ENCODE data around the gene CYB5D1.

Gene CYB5D1

DNA sequence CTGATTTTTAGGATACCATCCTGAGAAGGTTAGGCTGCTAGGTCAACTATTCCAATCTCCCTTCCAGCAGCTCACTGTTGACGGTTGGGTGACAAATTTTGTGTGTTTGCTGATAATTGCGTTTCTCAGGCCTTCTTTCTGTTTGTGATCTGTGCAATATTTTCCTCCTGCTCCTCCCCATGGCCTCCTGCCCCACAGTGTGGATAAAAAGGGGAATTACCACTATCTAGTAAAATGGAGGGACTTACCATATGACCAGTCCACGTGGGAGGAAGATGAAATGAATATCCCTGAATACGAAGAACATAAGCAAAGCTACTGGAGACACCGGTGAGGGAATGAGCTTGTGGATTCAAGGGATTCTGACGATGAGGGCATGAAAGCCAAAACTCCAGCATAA lies 40.0 kb downstream of the CYB5D1 start:
- DNase-seq (ENCODE audit: extremely low read depth, low read depth), result no peak
- TF ChIP-seq, protein P1, sequence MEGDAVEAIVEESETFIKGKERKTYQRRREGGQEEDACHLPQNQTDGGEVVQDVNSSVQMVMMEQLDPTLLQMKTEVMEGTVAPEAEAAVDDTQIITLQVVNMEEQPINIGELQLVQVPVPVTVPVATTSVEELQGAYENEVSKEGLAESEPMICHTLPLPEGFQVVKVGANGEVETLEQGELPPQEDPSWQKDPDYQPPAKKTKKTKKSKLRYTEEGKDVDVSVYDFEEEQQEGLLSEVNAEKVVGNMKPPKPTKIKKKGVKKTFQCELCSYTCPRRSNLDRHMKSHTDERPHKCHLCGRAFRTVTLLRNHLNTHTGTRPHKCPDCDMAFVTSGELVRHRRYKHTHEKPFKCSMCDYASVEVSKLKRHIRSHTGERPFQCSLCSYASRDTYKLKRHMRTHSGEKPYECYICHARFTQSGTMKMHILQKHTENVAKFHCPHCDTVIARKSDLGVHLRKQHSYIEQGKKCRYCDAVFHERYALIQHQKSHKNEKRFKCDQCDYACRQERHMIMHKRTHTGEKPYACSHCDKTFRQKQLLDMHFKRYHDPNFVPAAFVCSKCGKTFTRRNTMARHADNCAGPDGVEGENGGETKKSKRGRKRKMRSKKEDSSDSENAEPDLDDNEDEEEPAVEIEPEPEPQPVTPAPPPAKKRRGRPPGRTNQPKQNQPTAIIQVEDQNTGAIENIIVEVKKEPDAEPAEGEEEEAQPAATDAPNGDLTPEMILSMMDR (IDR thresholded peaks at IDR 0.05; ENCODE audit: low read depth, low read length, missing control alignments), result peak; percentile 38
- no peak overlapping the region for H3K4me3 ChIP-seq (replicated peaks; ENCODE audit: low read depth, low read length)

DNA sequence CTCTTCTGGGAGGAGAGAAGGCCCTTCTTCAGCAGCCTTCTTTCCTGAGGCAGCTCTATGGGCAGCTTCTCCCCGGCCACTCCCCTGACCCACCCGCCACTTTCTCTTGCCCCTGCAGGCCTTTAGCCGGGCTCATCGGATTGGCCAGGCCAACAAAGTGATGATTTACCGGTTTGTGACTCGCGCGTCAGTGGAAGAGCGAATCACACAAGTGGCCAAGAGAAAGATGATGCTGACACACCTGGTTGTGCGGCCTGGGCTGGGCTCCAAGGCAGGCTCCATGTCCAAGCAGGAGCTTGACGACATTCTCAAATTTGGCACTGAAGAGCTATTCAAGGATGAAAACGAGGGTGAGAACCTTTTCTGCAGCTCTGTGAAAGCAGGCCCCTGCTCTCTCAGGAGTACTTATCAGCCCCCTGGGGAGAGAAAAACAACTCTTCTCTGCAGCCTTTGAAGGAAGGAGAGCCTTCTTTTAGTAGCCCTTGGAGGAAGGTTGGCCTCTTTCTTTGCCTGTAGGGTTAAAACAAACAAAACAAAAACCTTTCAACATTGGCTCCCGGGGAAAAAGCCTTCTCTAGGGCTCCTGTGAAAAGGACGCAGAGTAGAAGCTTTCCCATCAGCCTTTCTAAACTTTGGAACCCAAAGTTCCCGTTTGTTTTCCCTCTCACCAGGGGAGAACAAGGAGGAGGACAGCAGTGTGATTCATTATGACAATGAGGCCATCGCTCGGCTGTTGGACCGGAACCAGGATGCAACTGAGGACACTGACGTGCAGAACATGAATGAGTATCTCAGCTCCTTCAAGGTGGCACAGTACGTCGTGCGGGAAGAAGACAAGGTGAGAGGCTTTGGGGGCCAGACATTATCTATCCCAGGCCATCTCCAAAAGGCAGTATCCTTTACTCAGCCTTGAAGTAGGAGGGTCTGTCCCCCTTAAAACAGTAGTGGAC lies 45.6 kb downstream of the CYB5D1 start:
- TF ChIP-seq, protein P1 (IDR thresholded peaks at IDR 0.05; ENCODE audit: low read depth, low read length, missing control alignments), result no peak
- DNase-seq (ENCODE audit: extremely low read depth, low read depth), result no peak
- no peak overlapping the region for H3K4me3 ChIP-seq (replicated peaks; ENCODE audit: low read depth, low read length)

DNA sequence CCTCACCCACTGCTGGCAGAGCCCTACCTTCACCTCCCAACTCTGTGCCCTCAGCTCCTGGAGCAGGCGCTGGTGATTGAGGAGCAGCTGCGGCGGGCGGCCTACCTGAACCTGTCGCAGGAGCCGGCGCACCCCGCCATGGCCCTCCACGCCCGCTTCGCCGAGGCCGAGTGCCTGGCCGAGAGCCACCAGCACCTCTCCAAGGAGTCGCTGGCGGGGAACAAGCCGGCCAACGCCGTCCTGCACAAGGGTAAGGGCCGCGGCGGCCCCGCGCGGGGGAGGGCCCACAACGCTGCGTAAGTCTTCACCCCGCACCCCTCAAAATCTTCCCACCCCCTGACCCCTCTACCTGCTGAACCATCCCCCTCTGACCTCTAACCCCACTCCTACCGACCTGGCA lies 51.3 kb downstream of the CYB5D1 start:
- no peak for DNase-seq (ENCODE audit: extremely low read depth, low read depth)
- TF ChIP-seq, protein P1 (IDR thresholded peaks at IDR 0.05; ENCODE audit: low read depth, low read length, missing control alignments), result no peak
- no peak overlapping the region for H3K4me3 ChIP-seq (replicated peaks; ENCODE audit: low read depth, low read length)

DNA sequence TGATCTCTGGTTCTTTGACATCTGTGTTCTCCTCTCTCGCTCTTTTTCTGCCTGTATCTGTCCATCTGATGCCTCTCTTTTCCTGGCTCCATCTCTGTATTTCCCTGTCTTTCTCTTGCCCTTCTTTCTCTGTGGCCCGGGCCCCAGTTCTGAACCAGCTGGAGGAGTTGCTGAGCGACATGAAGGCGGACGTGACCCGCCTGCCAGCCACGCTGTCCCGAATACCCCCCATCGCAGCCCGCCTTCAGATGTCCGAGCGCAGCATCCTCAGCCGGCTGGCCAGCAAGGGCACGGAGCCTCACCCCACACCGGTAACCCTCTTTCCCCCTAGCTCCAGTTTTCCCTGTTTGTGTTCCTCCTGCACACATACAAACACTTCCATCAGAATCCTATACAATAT lies 52.5 kb downstream of the CYB5D1 start:
- DNase-seq (ENCODE audit: extremely low read depth, low read depth), result no peak
- TF ChIP-seq, protein P1 (IDR thresholded peaks at IDR 0.05; ENCODE audit: low read depth, low read length, missing control alignments), result no peak

DNA sequence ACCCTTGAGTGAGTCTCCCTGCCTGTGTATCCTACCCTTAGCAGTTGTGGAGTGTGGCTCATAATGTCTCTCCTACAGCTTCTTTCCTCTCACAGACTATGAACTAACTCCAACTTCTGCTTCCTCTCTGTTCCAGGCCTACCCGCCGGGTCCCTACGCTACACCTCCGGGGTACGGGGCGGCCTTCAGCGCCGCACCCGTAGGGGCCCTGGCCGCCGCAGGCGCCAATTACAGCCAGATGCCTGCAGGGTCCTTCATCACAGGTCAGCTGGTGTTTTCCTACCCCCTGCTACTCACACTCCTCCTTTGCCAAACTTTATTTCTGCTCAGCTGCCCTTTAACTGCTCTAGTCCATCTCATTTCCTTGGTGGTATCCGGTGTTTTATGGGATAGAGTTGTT lies 52.9 kb downstream of the CYB5D1 start:
- no peak for DNase-seq (ENCODE audit: extremely low read depth, low read depth)
- TF ChIP-seq, protein P1 (IDR thresholded peaks at IDR 0.05; ENCODE audit: low read depth, low read length, missing control alignments), result no peak
- H3K4me3 ChIP-seq (replicated peaks; ENCODE audit: low read depth, low read length), result no peak overlapping the region

More for the DNA sequence above, 52.5 kb downstream of the CYB5D1 start:
- H3K4me3 ChIP-seq (replicated peaks; ENCODE audit: low read depth, low read length), result no peak overlapping the region

DNA sequence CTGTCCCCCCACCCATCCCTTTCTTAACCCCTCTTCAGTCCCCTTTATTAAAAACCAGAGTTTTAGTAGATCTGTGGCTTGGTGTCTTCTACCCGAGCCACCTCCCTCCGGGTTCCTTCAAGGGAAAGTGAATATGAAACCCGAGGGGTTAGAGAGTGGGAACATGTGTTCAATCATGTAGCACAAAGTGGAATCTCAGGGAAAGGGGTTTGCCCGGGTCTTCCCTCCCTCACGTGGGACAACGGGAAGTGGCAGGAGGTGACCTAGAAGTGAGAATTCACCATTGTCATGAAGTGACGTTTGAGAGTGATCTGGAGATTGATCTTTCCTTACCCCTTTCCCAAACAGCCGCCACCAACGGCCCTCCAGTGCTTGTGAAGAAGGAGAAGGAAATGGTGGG lies 53.3 kb downstream of the CYB5D1 start:
- no peak for DNase-seq (ENCODE audit: extremely low read depth, low read depth)

More for the DNA sequence above, 53.3 kb downstream of the CYB5D1 start:
- TF ChIP-seq, protein P1 (IDR thresholded peaks at IDR 0.05; ENCODE audit: low read depth, low read length, missing control alignments), result no peak
- H3K4me3 ChIP-seq (replicated peaks; ENCODE audit: low read depth, low read length), result no peak overlapping the region

Data from HFF-Myc (cell line).